Loucy (cell line): ENCODE measurements around the gene TRABD2B.

ENCODE experiments used
- H2AFZ ChIP-seq: fragments of 200-600 bp; sonication (generic); 2 replicates; pipeline ENCODE4 v1.6.0; 2016; ENCODE audit warnings: antibody characterized with exemption, mild to moderate bottlenecking, low read length, moderate library complexity
- H3F3A ChIP-seq: fragments of 200-600 bp; 2 replicates; pipeline ENCODE4 v1.6.0; 2016; ENCODE audit warnings: antibody characterized with exemption, low read depth, mild to moderate bottlenecking
- H3K27me3 ChIP-seq: fragments of 200-600 bp; sonication (generic); 2 replicates; pipeline ENCODE4 v1.6.1; 2014; ENCODE audit warnings: low read length, mild to moderate bottlenecking; ENCODE audit not compliant: insufficient read depth, poor library complexity, severe bottlenecking
- H3K36me3 ChIP-seq: fragments of 200-600 bp; sonication (generic); 2 replicates; pipeline ENCODE4 v1.6.1; 2016; ENCODE audit warnings: low read length; ENCODE audit not compliant: insufficient read depth
- H3K4me1 ChIP-seq: fragments of 200-600 bp; sonication (generic); 2 replicates; pipeline ENCODE4 v1.5.1; 2014; ENCODE audit warnings: low read length, mild to moderate bottlenecking; ENCODE audit not compliant: insufficient read depth, poor library complexity, severe bottlenecking
- H3K4me2 ChIP-seq: fragments of 200-600 bp; sonication (generic); 2 replicates; pipeline ENCODE4 v1.6.0; 2014; ENCODE audit warnings: antibody characterized with exemption, low read length, low read depth, mild to moderate bottlenecking; ENCODE audit not compliant: poor library complexity, severe bottlenecking
- H3K4me3 ChIP-seq: fragments of 200-600 bp; sonication (generic); 2 replicates; pipeline ENCODE4 v1.5.1; 2014; ENCODE audit warnings: low read length, mild to moderate bottlenecking, mixed read lengths; ENCODE audit not compliant: poor library complexity, severe bottlenecking
- H3K79me2 ChIP-seq: fragments of 200-600 bp; sonication (generic); 2 replicates; pipeline ENCODE4 v1.6.1; 2014; ENCODE audit warnings: low read length; ENCODE audit not compliant: insufficient read depth
- H3K9ac ChIP-seq: fragments of 200-600 bp; sonication (generic); 2 replicates; pipeline ENCODE4 v1.6.0; 2014; ENCODE audit warnings: mild to moderate bottlenecking, low read depth, low read length, moderate library complexity; ENCODE audit not compliant: poor library complexity, severe bottlenecking
- H3K9me2 ChIP-seq: fragments of 200-600 bp; sonication (generic); replicated peaks from 2 replicates; pipeline ENCODE4 v1.6.1; 2016; ENCODE audit warnings: low read depth, low read length, mixed read lengths
- H3K9me3 ChIP-seq: fragments of 200-600 bp; sonication (generic); 2 replicates; pipeline ENCODE4 v1.6.1; 2014; ENCODE audit warnings: mild to moderate bottlenecking, antibody characterized with exemption, low read length, low read depth; ENCODE audit not compliant: insufficient read depth
- H4K20me1 ChIP-seq: fragments of 200-600 bp; sonication (generic); 2 replicates; pipeline ENCODE4 v1.6.0; 2014; ENCODE audit warnings: antibody characterized with exemption, low read length, mild to moderate bottlenecking; ENCODE audit not compliant: insufficient read depth, poor library complexity, severe bottlenecking
- CTCF ChIP-seq: fragments of 200-600 bp; sonication (generic); conservative IDR thresholded peaks from 2 replicates; pipeline ENCODE4 v1.5.1; 2014; ENCODE audit warnings: mild to moderate bottlenecking, antibody characterized with exemption, low read length
- EZH2phosphoT487 ChIP-seq: fragments of 200-600 bp; IDR thresholded peaks from 2 replicates; pipeline ENCODE4 v1.6.1; 2018; ENCODE audit warnings: antibody characterized with exemption, mild to moderate bottlenecking, moderate library complexity, borderline replicate concordance

The TRABD2B gene

GRCh38 chr1:47870480-47870879, 126.7 kb downstream of the TRABD2B start:
- Histone ChIP-seq H3K9ac (no peak overlapping the region), H3K4me3 (no peak overlapping the region), H3K4me1 (peaks cover 20% of the 10 kb centered on the region), H3K9me2 (no peaks in the 10 kb centered on the region), H4K20me1 (no peaks in the 10 kb centered on the region), H3K79me2 (no peaks in the 10 kb centered on the region), H2AFZ (no peak overlapping the region), H3F3A (no peaks in the 10 kb centered on the region), H3K27me3 (no peaks in the 10 kb centered on the region), H3K36me3 (no peaks in the 10 kb centered on the region), H3K4me2 (no peak overlapping the region), H3K9me3 (no peaks in the 10 kb centered on the region)
- TF ChIP-seq CTCF: no peak
- TF ChIP-seq EZH2phosphoT487: no peak

GRCh38 chr1:47868348-47868676, 128.9 kb downstream of the TRABD2B start:
- no peaks in the 10 kb centered on the region for H3K27me3 ChIP-seq
- no peaks in the 10 kb centered on the region for H3K9me3 ChIP-seq
- TF ChIP-seq EZH2phosphoT487 (no peak), CTCF (no peak)
- no peaks in the 10 kb centered on the region for H4K20me1 ChIP-seq
- no peak overlapping the region for H3K4me2 ChIP-seq
- H3K9ac ChIP-seq: no peak overlapping the region
- no peaks in the 10 kb centered on the region for H3F3A ChIP-seq
- no peak overlapping the region for H2AFZ ChIP-seq
- H3K79me2 ChIP-seq: no peaks in the 10 kb centered on the region
- H3K36me3 ChIP-seq: no peaks in the 10 kb centered on the region
- no peaks in the 10 kb centered on the region for H3K9me2 ChIP-seq
- peaks cover 30% of the 10 kb centered on the region for H3K4me1 ChIP-seq
- H3K4me3 ChIP-seq: no peak overlapping the region

- no peak overlapping the region for H3K4me2 ChIP-seq
Measured at GRCh38 chr1:47867438-47868347, 129.5 kb downstream of the TRABD2B start.

More at GRCh38 chr1:47867438-47868347, 129.5 kb downstream of the TRABD2B start:
- H3K9ac ChIP-seq: no peak overlapping the region
- H3K79me2 ChIP-seq: no peaks in the 10 kb centered on the region
- no peak overlapping the region for H3K4me3 ChIP-seq
- no peaks in the 10 kb centered on the region for H3K27me3 ChIP-seq
- peaks cover 30% of the 10 kb centered on the region for H3K4me1 ChIP-seq
- TF ChIP-seq EZH2phosphoT487: no peak
- TF ChIP-seq CTCF: no peak
- no peaks in the 10 kb centered on the region for H3F3A ChIP-seq
- no peaks in the 10 kb centered on the region for H3K9me3 ChIP-seq
- no peaks in the 10 kb centered on the region for H3K9me2 ChIP-seq
- no peak overlapping the region for H2AFZ ChIP-seq
- H4K20me1 ChIP-seq: no peaks in the 10 kb centered on the region
- no peaks in the 10 kb centered on the region for H3K36me3 ChIP-seq
